LNCAP (cell line): ENCODE data around the gene DAZL.

Experiments used
- CTCF ChIP-seq: fragments of 450-650 bp; IDR thresholded peaks from 2 replicates; pipeline ENCODE4 v1.5.1; 2017; ENCODE audit warnings: mild to moderate bottlenecking

Gene DAZL

GRCh38 chr3:16559653-16560365 is 45.4 kb downstream of the DAZL start:
- no peak for TF ChIP-seq CTCF

GRCh38 chr3:16554126-16554525 is 51.1 kb downstream of the DAZL start:
- no peak for TF ChIP-seq CTCF

GRCh38 chr3:16552757-16553156 is 52.5 kb downstream of the DAZL start:
- no peak for TF ChIP-seq CTCF

GRCh38 chr3:16551342-16551976 is 53.8 kb downstream of the DAZL start:
- TF ChIP-seq CTCF: no peak

GRCh38 chr3:16550676-16551341 is 54.4 kb downstream of the DAZL start:
- peak; percentile 87 for TF ChIP-seq CTCF

- no peak for TF ChIP-seq CTCF
Observed at GRCh38 chr3:16550305-16550675, 54.9 kb downstream of the DAZL start.

- TF ChIP-seq CTCF: no peak
Observed at GRCh38 chr3:16548721-16549120, 56.5 kb downstream of the DAZL start.
